Measurements from ENCODE around the gene PEDS1.

DNA sequence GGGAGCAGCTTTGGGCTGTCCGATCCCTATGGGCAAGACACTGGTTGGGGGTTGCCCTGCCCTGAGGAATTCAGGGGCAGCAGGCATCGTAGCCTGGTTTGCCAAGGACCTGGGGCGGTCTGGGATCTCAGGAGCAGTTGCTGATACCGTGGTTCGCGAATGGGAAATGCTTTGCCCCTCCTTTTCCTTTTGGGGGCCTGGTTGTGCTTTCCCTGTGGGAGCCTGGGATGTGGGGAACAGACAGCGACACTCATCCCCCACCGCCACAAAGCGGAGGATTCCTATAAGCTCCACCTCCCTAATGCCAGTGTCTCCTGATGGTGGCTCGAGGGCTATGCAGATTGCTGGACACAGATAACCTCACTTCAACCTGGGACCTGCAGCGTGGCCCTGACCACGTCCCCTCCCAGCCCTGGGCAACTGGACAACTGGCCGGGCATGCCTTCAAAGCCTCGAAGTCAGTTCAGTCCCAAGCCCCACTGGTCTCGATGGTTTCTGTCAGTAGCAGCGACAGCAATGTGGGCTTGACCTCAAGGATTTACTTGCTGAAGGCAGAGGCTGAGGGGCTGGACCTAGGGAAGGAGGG lies 40.4 kb upstream of the PEDS1 start:
- TF ChIP-seq EZH2 (IDR thresholded peaks at IDR 0.05; ENCODE audit: borderline replicate concordance, low read length) (no peak), CTCF (IDR thresholded peaks at IDR 0.05; ENCODE audit: low read length) (no peak)

Data from OCI-LY1 (cell line).